ENCODE results near the gene TMEM11. TPM values are rescaled to one million over a fixed set of nuclear protein-coding genes. Genes with fewer than 3 reads are reported as not detected.

Gene TMEM11
- total and polyA plus RNA-seq, 10 donors: 14.2 to 25.0 (median 20.3) TPM

DNA sequence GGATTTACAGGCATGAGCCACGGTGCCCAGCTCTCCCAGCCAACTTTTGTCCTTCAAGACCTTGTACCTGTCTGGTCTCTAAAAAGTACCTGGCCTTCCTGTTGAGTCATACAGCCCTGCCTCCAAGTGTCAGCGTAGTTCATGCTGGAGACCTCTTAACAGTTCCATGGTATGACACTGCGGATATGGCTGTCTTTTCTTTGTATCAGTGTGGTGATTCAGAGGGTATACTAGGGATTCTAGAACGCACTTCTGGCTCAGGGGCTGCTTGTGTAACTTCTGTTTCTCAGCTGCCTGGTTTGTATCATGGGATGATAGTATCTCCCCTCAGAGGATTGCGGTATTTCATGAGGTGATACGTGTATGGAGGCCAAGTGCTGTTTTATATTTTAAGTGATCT lies 2.0 kb upstream of the TMEM11 start:
- Histone ChIP-seq H3K27ac (peak overlapping the region in 1 of 8 donors; percentile 94), H3K4me3 (no peak overlapping the region), H3K9me3 (no peaks in the 10 kb centered on the region), H3K27me3 (replicated peaks in 1 of 7) (no peaks in the 10 kb centered on the region), H3K4me1 (peaks cover 23 to 65% (median 50%) of the 10 kb centered on the region in 6 donors), H3K36me3 (peaks cover 0 to 11% (median under 1%) of the 10 kb centered on the region in 6 donors)
- TF ChIP-seq CTCF (IDR thresholded peaks at IDR 0.05 in 8 of 11, conservative IDR thresholded peaks at IDR 0.05 in 3 of 11) (no peak), POLR2A (IDR thresholded peaks at IDR 0.05) (no peak), POLR2AphosphoS5 (IDR thresholded peaks at IDR 0.05) (no peak)
- intact Hi-C loops (cut with DNase I; ENCODE audit: low total_unique reads): loop anchor here (10.0 kb wide), 1 partner anchor 81 kb away; no protein-coding TSS in a partner anchor
- 80 to 91% (median 85%) methylated on average over 6 of the region's 6 CpGs for WGBS, 5 donors
- no peak for DNase-seq

DNA sequence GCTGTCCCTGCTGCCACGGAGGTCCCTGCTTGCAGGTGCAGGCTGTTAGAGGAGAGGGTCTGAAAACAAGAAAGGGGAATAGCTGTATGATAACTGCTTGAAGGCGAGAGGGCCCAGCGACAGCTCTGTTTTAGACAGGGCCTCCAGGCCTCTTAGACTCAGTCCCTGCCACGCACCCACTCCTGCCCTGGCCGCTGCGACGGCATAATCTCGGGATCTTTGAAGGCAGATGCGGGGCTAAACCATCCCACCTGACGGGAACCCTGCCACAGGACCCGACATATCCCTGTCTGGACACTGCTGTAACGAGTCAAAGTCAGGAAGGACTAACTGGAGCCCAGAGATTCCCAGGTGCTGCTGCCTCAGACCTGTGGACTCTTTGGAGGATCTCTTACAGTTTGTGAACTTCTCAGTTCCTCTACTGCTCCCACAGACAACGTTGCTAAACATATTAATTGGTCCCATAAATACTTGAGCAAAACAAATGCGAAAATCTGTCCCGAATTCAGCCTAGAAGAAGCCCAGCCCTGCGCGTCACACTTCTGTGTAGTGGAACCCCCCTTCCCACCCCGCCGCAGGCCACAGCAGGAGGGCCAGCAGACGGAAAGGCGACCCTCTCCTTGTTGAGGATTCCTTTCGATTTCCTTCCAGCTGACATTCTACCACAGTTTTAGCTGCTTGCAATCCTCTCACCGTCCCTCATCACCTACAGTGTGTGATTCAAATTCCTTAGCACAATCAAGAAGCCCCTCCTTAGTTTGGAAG lies 998 bp upstream of the TMEM11 start:
- peak; percentile 84 for DNase-seq
- Histone ChIP-seq H3K4me3 (peak overlapping the region; percentile 82 to 99 (median 98)), H3K4me1 (peaks cover 31 to 74% (median 59%) of the 10 kb centered on the region in 6 donors), H3K36me3 (peaks cover 0 to 12% (median 10%) of the 10 kb centered on the region in 6 donors), H3K27ac (peak overlapping the region; percentile 90 to 98 (median 94)), H3K9me3 (no peaks in the 10 kb centered on the region), H3K27me3 (replicated peaks in 1 of 7) (no peaks in the 10 kb centered on the region)
- 6 to 11% (median 6%) methylated on average over 14 to 23 of the region's 23 CpGs for WGBS, 5 donors
- intact Hi-C loops (cut with DNase I; ENCODE audit: low total_unique reads): loop anchor here (10.0 kb wide), 1 partner anchor 80 kb away; no protein-coding TSS in a partner anchor
- TF ChIP-seq POLR2A (IDR thresholded peaks at IDR 0.05) (no peak), POLR2AphosphoS5 (IDR thresholded peaks at IDR 0.05) (no peak), CTCF (IDR thresholded peaks at IDR 0.05 in 8 of 11, conservative IDR thresholded peaks at IDR 0.05 in 3 of 11) (no peak)

GRCh38 chr17:21213638-21214014 lies 335 bp downstream of the TMEM11 start:
- peak; percentile 93 for DNase-seq
- TF ChIP-seq CTCF (IDR thresholded peaks at IDR 0.05 in 8 of 11, conservative IDR thresholded peaks at IDR 0.05 in 3 of 11) (no peak), POLR2A (IDR thresholded peaks at IDR 0.05) (no peak), POLR2AphosphoS5 (IDR thresholded peaks at IDR 0.05) (no peak)
- Histone ChIP-seq H3K27me3 (replicated peaks in 1 of 7) (no peaks in the 10 kb centered on the region), H3K27ac (peak overlapping the region; percentile 90 to 98 (median 94)), H3K4me1 (peaks cover 31 to 80% (median 64%) of the 10 kb centered on the region in 6 donors), H3K4me3 (peak overlapping the region; percentile 82 to 99 (median 98)), H3K36me3 (peaks cover 0 to 26% (median 17%) of the 10 kb centered on the region in 6 donors), H3K9me3 (no peaks in the 10 kb centered on the region)
- intact Hi-C loops (cut with DNase I; ENCODE audit: low total_unique reads): loop anchor here (10.0 kb wide), 1 partner anchor 79 kb away; no protein-coding TSS in a partner anchor
- WGBS, 5 donors: 0 to 2% (median 1%) methylated on average over 10 to 35 of the region's 35 CpGs
